Hindlimb muscle (tissue), 1 donor: ENCODE results near the gene CPNE5. TPM values are rescaled to one million over a fixed set of nuclear protein-coding genes. Genes with fewer than 3 reads are reported as not detected.

Source experiments
- DNase-seq: peaks from one replicate; pipeline ENCODE4 v3.0.0-alpha.2; 2013
- polyA plus RNA-seq: library from polyadenylated mRNA; unstranded; fragments of 120-200 nt; gene quantifications from one replicate; pipeline ENCODE4 v1.2.1, GENCODE V29; 2013; ENCODE audit not compliant: insufficient read length

Gene CPNE5
- polyA plus RNA-seq, 1 donor: 16.9 TPM

DNA sequence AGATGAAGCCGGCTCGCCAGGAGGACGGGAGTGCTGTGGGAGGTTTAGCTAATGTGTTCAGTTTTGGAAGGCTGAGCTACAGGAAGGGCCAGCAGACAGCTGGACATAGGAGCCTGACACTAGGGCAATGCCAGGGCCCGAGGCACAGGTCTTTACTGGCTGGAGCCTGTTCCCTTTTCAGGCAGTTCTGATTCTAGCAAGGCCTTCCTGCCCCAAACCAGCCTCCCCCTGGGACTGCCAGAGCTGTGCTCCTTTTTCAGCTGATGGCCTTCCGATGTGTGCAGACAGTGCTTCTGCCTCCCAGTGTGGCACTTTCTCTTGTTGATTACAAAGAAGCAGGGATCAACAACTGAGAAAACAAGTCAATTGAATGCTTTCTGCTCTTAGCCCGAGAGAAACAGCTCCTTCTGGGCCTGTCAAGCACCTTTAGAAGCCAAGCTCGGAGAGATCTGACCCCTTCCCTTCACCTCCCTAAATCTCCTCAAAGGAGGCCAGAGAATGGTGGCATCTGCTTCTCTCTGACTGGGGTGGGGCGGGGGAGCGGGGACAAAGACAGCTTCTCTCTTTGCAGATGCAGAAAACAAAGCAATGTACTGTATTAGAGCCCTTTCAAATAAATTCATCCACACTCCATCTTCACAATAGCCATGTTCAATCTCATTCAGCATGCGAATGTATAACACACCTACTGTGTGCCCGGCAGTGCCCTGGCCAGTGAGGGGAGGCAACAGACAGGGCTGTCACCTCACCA is 78.4 kb downstream of the CPNE5 start:
- no peak for DNase-seq

DNA sequence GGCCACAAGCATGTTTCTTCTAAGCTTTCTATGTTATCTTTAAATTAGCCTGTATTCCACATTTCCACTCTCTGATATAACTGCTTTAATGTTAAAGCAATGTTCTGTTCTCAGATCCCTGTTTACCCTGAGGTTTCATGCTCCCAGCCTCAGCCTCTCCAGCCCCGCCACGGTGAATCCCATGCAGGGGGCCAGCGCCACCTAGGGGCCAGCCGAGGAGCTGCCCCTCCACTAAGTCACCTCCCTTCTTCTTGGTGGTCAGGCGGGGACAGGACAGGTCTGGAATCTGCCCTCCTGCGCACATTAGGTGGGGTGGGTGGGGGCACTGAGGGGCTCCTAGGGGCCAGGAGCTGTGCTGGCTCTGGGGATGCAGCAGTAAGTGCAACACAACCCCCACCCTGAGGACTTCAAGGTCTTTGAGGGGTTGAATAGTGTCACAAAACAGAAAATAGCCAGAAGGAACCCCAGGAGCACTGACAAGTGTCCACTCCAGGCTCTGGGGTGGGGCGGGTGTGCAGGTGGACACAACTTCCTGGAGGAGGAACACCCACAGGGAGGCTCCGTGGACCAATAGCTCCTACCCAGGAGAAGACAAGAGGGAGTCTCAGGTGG is 80.0 kb downstream of the CPNE5 start:
- peak; percentile 83 for DNase-seq

DNA sequence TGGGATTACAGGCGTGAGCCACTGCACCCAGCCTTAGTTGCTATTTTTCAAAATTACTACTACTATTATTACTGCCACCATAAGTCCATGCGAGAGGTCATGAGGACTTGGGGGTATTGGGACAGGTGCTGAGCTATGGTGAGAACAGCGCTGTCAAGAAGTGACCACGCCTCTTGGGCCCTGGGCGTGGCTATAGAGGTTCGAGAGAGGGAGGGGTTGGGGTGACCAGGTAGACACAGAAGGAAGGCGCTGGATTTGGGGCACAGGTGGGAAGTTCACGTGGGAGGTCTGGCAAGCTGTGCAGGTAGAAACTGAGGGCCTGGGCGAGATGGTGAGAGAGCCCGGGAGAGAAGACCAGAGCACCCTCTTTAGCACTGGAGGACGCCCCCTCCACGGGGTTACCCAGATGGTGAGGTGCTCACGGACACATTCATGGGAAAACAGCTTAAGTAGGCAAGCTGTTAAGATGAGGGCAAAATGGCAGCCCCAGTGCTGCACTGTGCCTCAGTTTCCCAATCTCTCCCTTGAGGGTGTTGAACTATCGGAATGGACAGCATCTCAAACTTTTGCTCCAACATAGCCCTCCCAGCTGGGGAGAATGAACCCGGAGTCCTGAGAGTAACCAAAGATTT is 80.6 kb downstream of the CPNE5 start:
- DNase-seq: no peak

DNA sequence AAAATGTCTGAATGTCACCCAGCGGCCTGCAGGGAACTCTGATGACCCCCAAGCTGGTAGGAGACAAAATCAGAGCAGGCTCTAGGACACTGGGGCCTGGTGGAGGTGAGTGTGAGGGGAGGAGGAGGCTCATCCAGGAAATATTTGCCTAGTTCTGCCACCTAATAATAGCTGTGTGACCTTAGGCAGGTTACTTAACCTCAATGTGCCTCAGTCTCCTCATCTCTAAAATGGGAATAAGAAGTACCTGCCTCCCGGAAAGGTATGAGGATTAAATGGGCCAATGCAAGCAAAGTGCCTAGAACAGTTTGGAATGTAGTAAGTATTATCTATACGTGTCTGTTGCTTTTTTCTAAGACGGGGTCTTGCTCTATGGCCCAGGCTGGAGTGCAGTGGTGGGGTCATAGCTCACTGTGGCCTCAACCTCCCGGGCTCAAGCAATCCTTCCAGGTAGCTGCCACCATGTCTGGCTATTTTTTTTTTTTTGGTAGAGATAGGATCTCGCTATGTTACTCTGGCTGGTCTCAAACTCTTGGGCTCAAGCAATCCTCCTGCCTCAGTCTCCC is 81.2 kb downstream of the CPNE5 start:
- no peak for DNase-seq

DNA sequence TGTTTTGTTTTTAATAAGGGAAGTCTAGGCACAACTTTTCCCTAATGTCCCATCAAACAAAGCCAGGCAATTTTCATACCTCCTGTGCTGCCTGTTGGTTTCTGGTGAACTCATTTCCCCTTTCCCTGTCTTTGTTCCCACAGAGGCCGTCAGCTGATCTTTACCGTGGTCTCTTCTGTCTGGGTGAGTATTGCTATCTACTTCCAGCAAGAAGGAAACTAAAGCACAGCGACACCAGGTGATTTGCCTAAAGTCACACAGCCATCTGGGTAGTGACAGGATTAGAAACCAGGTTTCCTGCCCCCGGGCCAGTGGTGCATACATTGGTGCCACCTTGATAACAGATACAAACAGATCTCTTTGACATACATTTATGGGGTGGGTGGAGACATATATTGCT is 82.0 kb downstream of the CPNE5 start:
- DNase-seq: no peak

DNA sequence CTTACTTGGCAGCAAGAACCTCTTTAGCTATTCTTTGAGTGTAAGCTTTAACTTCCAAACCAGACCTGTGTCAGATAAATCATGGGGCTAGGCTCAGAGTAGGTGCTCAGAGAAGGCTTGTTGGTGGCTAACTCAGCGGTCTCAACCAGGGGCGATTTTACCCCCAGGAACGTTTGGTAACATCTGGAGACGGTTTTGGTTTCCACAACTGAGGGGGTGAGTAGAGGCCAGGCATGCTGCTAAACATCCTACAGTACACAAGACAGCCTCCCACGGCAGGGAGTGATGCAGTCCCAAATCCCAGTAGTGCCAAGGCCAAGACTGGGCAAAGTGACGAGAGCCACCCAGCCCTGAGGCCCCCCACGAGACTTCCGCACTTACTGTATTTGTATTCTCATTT is 82.5 kb downstream of the CPNE5 start:
- DNase-seq: no peak

DNA sequence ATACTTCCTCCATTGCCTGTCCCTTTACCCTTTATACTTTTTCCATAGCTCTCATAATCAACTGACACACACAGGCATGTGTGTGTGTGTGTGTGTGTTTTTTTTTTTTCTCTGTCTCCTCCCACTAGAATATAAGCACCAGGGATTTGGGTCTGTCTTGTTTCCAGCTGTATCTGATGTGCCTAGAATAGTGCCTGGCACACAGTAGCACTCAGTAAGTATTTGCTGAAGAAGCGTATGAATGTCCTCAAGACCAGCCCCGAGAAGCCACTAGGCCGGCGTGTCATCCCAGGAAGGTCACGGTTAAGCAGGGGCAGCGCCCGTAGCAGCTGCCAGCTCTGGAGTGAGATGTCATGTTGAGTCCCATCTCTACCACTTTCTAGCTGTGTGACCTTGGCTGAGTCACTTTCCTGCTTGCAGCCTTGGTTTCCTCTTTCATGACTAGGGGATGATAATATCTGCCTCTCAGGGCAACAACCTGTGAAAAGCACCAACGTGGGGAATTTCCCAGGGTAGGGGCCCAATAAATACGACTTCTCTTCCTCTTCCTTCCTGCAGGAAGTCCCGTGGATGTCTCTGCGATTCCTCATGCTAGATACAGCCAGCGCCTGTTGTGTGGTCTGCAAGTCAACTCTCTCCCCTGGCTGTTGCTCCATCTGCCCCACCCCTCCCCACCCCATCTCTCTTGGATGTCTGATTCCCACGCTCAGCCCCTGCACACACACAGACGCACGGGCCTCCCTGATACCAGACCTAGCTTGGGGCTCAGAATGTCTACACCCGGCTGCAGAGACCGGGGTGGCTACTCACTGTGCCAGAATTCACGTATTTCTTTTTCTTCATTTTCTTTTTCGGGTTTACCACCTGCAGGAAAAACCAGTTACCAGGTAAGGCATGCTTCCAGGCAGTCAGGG is 83.6 kb downstream of the CPNE5 start:
- no peak for DNase-seq

DNA sequence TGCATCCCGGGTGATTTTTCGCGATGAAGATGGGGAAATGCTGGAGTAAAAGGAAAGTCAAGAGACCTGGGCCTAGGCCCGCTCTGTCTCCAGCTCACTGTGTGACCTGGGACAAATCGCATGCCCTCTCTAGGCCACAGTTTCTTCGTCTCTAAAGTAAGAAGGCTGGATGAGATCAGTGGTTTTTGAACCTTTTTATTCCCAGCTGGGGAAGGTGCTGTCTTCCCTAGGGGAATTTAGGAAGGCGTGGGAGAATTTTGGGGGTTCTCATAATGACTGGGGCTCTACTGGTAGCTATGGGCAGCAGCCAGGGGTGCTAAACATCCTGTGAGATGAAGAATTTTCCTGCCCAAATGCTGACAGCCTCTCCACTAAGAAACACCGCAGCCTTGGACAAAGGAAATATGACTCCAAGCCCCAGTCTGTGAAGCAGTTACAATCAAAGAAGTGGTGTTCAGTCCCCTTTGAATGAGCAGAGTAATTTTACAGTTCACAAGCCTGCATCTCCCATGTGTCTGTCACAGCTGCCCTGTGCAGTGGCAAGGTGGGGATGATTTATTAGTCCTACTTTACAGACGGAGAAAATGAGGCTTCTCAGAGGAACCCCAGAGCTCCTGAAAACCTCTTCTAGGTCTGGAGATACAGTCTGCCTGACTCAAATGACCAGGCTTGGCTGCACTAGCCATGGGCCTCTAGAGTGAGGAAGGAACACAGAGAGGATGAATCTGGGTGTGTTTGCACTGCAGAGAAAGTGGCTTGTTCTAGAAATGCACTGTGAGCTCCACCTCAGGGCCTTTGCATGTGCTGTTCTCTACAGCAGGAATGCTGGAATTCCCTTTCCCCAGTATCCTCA is 84.4 kb downstream of the CPNE5 start:
- no peak for DNase-seq

DNA sequence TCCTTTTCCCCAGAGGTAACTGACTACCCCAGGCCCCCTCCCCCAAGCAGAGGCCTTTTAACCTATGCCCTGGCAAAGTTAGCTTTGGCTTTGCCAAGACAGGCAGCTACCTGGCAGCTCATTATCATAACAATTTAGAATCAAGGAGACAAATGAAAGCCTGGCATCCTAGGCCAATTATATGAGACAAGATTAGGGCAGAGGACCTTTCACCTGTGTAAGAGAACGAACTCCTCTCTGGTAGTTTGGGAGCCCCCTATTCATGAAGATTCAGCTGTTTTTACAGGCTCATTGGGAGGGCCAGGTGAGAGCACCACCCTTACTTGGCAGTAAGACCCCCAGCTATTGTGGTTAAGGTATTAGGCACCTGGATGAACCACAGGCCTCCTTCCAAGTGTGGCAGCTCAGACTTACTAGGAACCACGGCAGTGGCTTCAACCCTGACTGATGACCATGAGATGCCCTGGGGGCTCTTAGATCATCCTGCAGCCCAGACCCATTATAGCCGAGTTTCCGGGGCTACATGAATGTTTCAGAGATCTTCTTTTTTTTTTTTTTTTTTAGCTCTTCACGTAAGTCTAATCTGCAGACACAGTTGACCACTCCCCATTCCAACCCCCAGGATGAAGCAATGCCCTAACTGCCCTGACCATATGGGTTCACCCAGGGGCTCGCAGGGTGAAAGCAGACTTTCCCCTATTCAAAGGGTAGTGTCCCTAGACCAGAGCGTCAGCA is 85.4 kb downstream of the CPNE5 start:
- no peak for DNase-seq

DNA sequence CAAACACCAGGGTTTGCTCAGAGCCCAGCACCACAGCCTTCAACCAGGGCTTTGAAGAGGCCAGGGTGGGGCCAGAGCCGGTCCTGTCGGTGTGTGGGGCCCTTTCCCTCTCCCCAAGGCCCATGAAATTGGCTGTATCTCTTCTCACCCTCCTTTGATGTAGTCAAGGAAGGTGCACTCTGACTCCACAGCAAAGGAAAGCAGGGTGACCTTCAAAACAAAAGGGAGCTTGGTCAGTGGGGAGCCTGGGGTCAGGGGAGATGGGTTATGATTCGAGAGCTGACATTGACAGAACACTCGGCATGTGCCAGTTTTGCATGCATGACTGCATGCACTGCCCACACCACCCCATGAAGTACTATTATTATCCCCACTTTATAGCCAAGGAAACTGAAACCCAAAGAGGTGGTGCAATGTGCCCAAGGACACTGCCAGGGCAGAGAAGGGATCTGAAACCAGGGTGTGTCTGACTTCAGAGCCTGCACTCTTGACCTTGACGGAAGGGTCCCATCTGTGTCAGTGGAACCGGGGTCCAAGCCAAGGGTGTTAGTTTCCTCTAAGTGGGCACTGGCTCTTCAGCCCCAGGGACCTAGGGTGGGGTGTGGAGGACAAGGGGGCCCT is 86.2 kb downstream of the CPNE5 start:
- DNase-seq: no peak

DNA sequence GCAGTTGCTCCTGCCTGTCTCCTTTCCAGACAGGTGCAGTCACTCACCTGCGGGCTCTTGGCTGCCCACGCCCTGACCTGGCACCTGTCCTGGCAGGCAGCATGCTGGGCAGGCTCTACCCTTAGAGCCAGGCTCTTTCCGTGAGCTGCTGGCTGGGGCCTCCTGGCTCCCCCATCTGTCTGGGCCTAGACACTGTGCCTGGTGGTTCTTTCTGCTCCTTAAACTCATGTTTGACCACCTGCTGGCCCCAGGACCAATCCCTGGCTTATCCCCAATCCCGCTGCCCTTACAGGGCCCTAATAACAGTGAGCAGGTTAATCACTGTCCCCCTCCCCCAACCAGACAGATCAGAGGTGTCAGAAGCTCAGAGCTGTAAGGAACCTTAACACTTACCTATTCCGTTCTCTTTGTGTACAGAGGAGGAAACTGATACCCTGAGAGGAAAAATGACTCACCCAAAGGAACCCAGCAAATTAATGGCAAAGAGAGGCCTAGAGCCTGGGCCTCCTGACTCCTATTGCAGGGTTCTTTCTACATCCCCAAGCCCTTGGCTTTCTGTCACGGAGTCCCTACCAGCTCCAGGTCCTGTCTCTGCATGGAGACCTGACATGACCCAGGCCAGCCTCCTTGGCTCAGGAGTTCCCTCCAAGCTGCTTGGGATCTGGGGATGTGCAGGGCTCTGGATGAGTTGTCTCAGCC is 86.9 kb downstream of the CPNE5 start:
- no peak for DNase-seq

DNA sequence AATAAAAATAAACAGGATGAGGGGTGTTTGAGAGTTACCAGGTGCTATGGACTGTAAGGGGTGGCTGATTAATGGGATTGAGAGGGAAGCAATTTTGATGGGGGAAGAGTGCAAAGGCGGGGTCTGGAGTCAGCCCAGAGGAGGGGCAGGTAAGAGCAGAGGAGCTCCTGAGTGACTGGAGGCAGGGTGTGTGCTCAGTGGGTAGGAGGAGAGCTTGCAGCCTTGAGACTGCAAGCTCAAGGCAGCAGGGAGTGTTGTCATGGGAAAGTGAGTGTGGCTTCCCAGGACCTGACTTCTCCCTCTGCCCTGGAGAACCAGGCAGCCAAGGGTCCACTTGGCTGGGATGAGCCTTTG is 87.4 kb downstream of the CPNE5 start:
- DNase-seq: no peak

DNA sequence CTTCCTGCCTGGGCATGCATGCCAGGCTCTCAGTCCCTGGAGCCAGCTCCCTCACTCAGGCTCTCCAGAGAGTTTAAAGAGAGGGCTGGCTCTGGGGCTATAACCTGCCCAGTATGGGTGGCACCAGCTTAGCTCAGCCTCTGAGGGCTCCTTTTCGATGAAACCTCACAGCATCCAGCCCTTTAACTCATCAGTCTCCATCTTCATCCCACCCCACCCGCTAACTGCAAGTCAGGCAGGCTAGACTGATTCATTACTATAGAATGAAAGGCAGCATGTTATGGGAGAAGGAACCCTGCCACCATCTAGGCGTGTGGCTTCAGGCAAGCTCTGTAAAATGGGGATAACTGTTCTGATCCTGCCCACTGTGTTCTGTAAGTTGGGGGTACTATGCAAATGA is 88.2 kb downstream of the CPNE5 start:
- no peak for DNase-seq

DNA sequence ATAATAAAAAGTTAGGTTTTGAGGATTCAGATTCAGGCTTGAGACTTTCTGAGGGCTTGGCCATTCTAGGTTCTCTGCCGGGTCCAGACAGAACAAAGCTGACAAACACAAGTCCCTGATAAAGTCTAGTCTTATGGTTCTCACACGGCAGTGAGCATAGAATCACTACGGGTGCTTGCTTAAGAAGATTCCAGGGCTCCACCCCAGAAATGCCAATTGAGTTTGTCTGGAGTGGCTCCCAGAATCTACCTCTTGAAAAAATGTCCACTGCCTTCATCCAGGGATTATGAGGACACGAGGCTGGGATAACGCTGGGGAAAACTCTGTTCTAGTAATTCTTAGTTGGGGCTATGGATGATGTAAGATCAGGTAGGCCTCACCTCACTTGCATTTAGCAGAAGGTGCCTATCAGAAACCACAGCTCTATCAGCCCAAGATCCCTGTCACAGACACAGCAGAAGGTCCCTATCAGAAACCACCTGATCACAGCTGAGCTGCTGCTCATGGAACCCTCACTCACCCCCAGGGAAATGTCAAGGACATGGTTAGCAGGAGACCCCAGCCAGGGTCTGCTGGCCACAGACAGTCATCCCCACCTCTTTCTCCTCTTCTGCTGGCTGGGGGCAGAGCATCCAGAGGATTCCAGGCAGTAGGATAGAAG is 89.3 kb downstream of the CPNE5 start:
- no peak for DNase-seq

DNA sequence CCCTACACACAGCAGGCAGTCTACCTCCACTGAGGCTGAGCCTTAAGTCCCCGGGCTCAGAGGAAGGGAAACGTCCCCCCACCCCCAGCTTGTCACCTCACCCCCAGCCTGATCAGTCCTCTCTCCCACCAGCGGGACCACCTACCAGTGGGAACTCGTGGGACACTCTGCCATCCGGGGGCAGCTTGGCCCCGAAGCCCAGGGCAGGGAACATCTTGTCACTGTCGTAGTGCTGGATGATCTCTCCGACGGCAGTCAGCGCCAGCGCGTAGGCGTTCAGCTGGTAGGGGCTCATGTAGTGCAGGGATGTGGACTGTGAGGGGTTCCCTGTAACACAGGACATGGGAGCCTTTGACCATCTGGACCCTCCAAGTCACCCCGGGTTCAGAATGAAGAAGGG is 93.0 kb downstream of the CPNE5 start:
- no peak for DNase-seq

DNA sequence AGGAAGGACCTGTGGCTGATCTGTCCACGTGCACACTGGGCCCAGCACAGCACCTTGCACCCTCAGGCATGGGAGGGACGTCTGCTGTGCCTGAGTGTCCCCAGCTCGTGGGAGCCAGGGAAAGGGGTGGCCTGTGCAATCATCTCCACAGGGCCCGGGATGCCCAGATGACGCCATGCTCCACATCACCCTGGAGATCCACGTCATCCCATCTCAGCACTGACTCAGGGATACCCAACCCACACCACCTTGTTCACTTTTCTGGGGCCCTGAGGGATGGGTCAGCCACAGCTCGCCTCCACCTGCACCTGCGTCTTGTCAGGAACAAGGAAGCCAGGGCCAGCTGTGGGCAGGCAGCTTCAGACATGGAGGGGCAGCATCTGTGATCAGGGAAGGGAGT is 93.4 kb downstream of the CPNE5 start:
- DNase-seq: no peak

DNA sequence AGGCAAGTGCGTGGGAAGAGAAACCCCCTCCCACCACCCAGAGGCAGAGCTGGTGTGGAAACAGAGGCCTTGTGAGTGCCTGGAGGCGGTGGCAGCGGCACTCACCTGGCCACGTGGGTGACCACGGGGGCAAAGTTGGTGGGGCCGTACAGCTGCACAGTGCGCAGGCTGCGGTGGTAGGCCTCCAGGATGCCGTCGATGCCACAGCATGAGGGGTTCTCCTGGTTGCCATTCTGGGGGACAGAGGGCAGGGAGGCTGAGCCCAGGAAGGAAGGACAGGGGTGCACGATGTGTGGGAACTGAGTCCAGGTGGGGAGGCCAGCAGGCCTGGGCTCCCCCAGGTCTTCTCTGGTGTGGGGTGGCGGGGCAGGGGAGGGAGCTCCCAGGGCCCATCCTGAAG is 94.0 kb downstream of the CPNE5 start:
- no peak for DNase-seq

DNA sequence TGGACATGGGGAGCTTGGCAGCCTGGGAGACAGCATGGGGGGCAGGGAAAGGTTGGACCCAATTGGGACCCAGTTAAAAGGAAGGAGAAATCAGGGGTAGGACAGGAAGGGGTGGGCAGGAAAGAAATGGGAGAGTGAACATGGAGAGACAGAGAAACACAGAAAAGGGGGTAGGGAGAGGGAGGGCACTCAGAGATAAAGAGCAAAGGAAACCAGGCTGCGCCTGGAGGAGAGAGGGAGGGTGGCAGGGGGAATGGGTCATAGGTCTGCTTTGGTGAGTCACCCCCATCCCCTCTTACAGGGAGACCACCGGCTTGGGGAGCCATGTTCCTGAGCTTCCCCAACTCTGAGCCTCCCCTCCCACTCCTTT is 95.0 kb downstream of the CPNE5 start:
- no peak for DNase-seq

DNA sequence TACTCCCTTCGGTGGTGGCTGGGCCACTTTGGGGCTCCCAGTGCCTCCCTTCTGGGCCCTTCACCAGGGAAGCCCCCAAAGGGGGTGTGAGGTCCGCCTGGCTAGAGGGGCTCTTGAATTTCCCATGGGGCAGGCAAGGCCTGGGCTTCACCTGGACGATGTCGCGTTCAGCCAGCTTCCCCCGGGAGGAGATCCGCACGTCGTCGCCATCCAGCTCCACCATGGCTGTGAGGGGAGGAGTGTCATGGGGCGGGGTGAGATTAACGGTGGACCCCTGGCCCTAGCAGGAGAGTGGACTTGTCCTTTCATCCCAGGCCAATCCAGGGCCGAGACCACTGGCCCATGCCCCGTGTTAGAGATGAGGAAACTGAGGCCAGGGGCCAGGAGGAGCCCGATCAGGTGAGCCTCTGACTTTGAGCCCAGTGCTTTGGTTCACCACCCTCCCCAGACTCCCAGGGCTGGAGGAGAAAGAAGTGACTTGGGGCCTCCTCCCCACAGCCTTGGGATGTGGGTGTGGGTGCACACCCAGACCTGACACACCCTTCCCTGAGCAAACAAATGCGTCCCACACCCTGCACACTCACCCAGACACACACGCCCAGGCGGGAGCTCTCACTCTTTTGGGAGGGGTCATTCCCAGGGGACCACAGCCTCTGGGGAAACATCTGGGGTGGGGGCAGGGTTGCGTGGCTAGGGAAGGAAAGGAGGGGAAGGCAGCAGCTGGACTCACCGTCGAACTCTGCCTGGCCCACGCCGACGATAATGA is 95.5 kb downstream of the CPNE5 start:
- no peak for DNase-seq
